K562 (cell line): ENCODE measurements around the gene SNAI1. TPM values are rescaled to one million over a fixed set of nuclear protein-coding genes. Genes with fewer than 3 reads are reported as not detected.
"Not testable (repeated sequence)": the region's sequence is repeated elsewhere in the genome, so short reads cannot be mapped to it uniquely, and the experiment has no call there.

ENCODE experiments used
- ATAC-seq: fragments of 200-7000 bp; cut with Tn5 transposase; 3 replicates; pipeline ENCODE4 v1.9.1; 2020; ENCODE audit warnings: moderate library complexity
- BruUV-seq: library from RNA; stranded (reverse); fragments of 400-500 nt; replicated peaks from 2 replicates; lab custom pipeline; 2021; lab: Mats Ljungman, UMichigan
- CTCF ChIA-PET: fragments of 300-600 bp; formaldehyde crosslinking; extraction: SDS; loops from one replicate; lab custom pipeline; 2021; ENCODE audit warnings: low intra/inter-chr PET ratio; lab: Yijun Ruan, JAX
- POLR2A ChIA-PET: fragments of 300-600, 350-650 bp; sonication (Branson Sonifier 250); formaldehyde crosslinking; extraction: SDS; loops from one replicate; lab custom pipeline; 2021; ENCODE audit warnings: antibody characterized with exemption, inconsistent platforms; lab: Yijun Ruan, JAX
- DNase-seq, 4 experiments: peaks; one replicate each; pipeline versions ENCODE4 v3.0.0 to v3.0.0-alpha.2; 2011 to 2018; ENCODE audit warnings: low spot score in 3 of 4, mixed read lengths in 3 of 4; ENCODE audit errors: extremely low read depth in 1 of 4
- FAIRE-seq: peaks from 2 replicates; lab custom pipeline; 2011; peaks lifted over from hg19 to GRCh38; lab: Jason Lieb, UNC
- H2AFZ ChIP-seq: 2 replicates; pipeline ENCODE4 v1.6.0; 2011; ENCODE audit warnings: low read depth, low read length, control low read depth, inconsistent platforms
- H3K27ac ChIP-seq: fragments of 200-600 bp; 3 replicates; pipeline ENCODE4 v1.8.0; 2011; ENCODE audit warnings: low read depth, mild to moderate bottlenecking, control low read depth, inconsistent platforms, low read length, moderate library complexity, mixed read lengths; ENCODE audit errors: extremely low read depth
- H3K27me3 ChIP-seq, 2 experiments: fragments of 300-600 bp in 1 of 2; 2 replicates in 1 of 2; 3 replicates in 1 of 2; pipeline versions ENCODE4 v1.6.0 to v1.8.0; 2011; ENCODE audit warnings: inconsistent platforms in 2 of 2, low read length in 2 of 2, mild to moderate bottlenecking in 1 of 2, mixed read lengths in 1 of 2, moderate library complexity in 1 of 2; ENCODE audit not compliant: control insufficient read depth in 2 of 2, insufficient read depth in 2 of 2
- H3K36me3 ChIP-seq: fragments of 300-600 bp; 3 replicates; pipeline ENCODE4 v1.8.0; 2011; ENCODE audit warnings: mild to moderate bottlenecking, low read length, inconsistent platforms; ENCODE audit not compliant: control insufficient read depth, insufficient read depth
- H3K4me1 ChIP-seq, 2 experiments: fragments of 200-600 bp in 1 of 2; replicated peaks in 1 of 2; 2 replicates in 1 of 2; 3 replicates in 1 of 2; pipeline versions ENCODE4 v1.5.1 to v1.8.0; 2011; ENCODE audit warnings: inconsistent platforms in 2 of 2, low read length in 2 of 2, mild to moderate bottlenecking in 1 of 2, mixed read lengths in 1 of 2, moderate library complexity in 1 of 2; ENCODE audit not compliant: control insufficient read depth in 2 of 2, insufficient read depth in 2 of 2
- H3K4me2 ChIP-seq: 2 replicates; pipeline ENCODE4 v1.6.1; 2011; ENCODE audit warnings: low read length, control low read depth, inconsistent platforms, mixed read lengths; ENCODE audit not compliant: insufficient read depth
- H3K4me3 ChIP-seq: fragments of 200-600 bp; sonication (generic), shearing (Covaris generic); 2 replicates; pipeline ENCODE4 v1.5.1; 2016; ENCODE audit warnings: control low read depth, inconsistent platforms
- H3K79me2 ChIP-seq: fragments of 200-600 bp; 3 replicates; pipeline ENCODE4 v1.8.0; 2011; ENCODE audit warnings: low read length, inconsistent platforms; ENCODE audit not compliant: control insufficient read depth, insufficient read depth
- H3K9ac ChIP-seq, 2 experiments: 2 replicates each; pipeline versions ENCODE4 v1.6.0 to v1.6.1; 2011; ENCODE audit warnings: low read depth in 2 of 2, low read length in 2 of 2, control low read depth in 1 of 2, inconsistent platforms in 1 of 2, mild to moderate bottlenecking in 1 of 2, mixed read lengths in 1 of 2; ENCODE audit not compliant: insufficient read depth in 1 of 2
- H3K9me1 ChIP-seq: one replicate; pipeline ENCODE4 v1.6.0; 2011; ENCODE audit warnings: inconsistent platforms, mild to moderate bottlenecking, low read length, moderate library complexity; ENCODE audit not compliant: control insufficient read depth, insufficient read depth
- H3K9me3 ChIP-seq: replicated peaks from 2 replicates; pipeline ENCODE4 v1.5.1; 2011; ENCODE audit warnings: low read depth, low read length, inconsistent platforms; ENCODE audit not compliant: control insufficient read depth, insufficient read depth
- H4K20me1 ChIP-seq: replicated peaks from 2 replicates; pipeline ENCODE4 v1.6.1; 2011; ENCODE audit warnings: low read length, inconsistent platforms, mixed read lengths; ENCODE audit not compliant: control insufficient read depth, insufficient read depth
- BCOR ChIP-seq: fragments of 450-650 bp; IDR thresholded peaks from 2 replicates; pipeline ENCODE4 v1.6.1; 2016
- CBFA2T3 ChIP-seq: fragments of 450-650 bp; IDR thresholded peaks from 2 replicates; pipeline ENCODE4 v1.6.1; 2017
- EGR1 ChIP-seq: fragments of 450-650 bp; conservative IDR thresholded peaks from 2 replicates; pipeline ENCODE4 v1.6.1; 2017; ENCODE audit warnings: mild to moderate bottlenecking
- KDM1A ChIP-seq, 2 experiments: fragments of 450-650 bp; IDR thresholded peaks; 2 replicates each; pipeline ENCODE4 v1.6.1; 2016; ENCODE audit warnings: mild to moderate bottlenecking in 2 of 2
- MCM7 ChIP-seq, 2 experiments: fragments of 450-650 bp; IDR thresholded peaks; 2 replicates each; pipeline ENCODE4 v1.6.1; 2016 to 2018
- PKNOX1 ChIP-seq: fragments of 450-650 bp; IDR thresholded peaks from 2 replicates; pipeline ENCODE4 v1.6.1; 2016
- RBM25 ChIP-seq: fragments of 200-400 bp; formaldehyde crosslinking; IDR thresholded peaks from 2 replicates; pipeline ENCODE4 v1.6.1; 2018; ENCODE audit warnings: low read length, low read depth, moderate library complexity; ENCODE audit not compliant: severe bottlenecking
- SPI1 ChIP-seq: IDR thresholded peaks from 2 replicates; pipeline ENCODE4 v1.6.1; 2011; ENCODE audit warnings: low read depth, low read length, control low read depth, borderline replicate concordance
- ZFP36 ChIP-seq: fragments of 150-350 bp; IDR thresholded peaks from 2 replicates; pipeline ENCODE4 v1.6.1; 2018; ENCODE audit warnings: low read length, low read depth; ENCODE audit not compliant: partially characterized antibody
- ZNF239 ChIP-seq: fragments of 250-450 bp; sonication (Bioruptor Pico); IDR thresholded peaks from 2 replicates; pipeline ENCODE4 v1.4.0; 2020; ENCODE audit warnings: mild to moderate bottlenecking
- WGBS: fragments of 100-300 bp; shearing (Covaris generic); methylation state at CpG from one replicate; pipeline ENCODE4 v1.1.6; 2016; ENCODE audit warnings: low coverage, mixed read lengths; ENCODE audit not compliant: insufficient coverage; ENCODE audit errors: missing lambda C conversion rate; 5-methylcytosine and 5-hydroxymethylcytosine counted together
- in situ Hi-C: fragments of 300-500 bp; cut with MboI; formaldehyde crosslinking; loops from 4 replicates; pipeline ENCODE4 v1.15.0; 2018; ENCODE audit warnings: inconsistent platforms, mixed read lengths
- intact Hi-C: fragments of 100-400 bp; cut with micrococcal nuclease; formaldehyde crosslinking; loops from 2 replicates; pipeline ENCODE4 v1.14.2; 2022
- polyA plus RNA-seq, 8 experiments: library from polyadenylated mRNA; depleted of rRNA in 4 of 8; stranded (reverse) in 5 of 8; unstranded in 3 of 8; fragments of >200 nt; fragmentation: Nextera tagmentation in 2 of 8; fragmentation: Illumina TruSeq in 1 of 8; extraction: Ambion mirVana in 2 of 8; extraction: Trizol in 1 of 8; gene quantifications; 2 replicates each; pipeline versions ENCODE4 v1.2.1 to v1.2.3, GENCODE V29; 2011 to 2014; ENCODE audit warnings: inconsistent platforms in 1 of 8, missing spikeins in 1 of 8
- total RNA-seq, 7 experiments: library from RNA; depleted of rRNA in 6 of 7; stranded (reverse); fragments of >200 nt in 6 of 7; fragmentation: Illumina TruSeq in 2 of 7; extraction: Trizol in 2 of 7; gene quantifications; 2 replicates each; pipeline versions ENCODE4 v1.2.1 to v1.2.3, GENCODE V29; 2011 to 2021; ENCODE audit warnings: low replicate concordance in 1 of 7

Gene SNAI1
- total and polyA plus RNA-seq, 9 of the 15 experiments (the other 6 are each of a cell fraction or from before 2014, with no cell fraction given), result 0.32 to 11.6 (median 2.0) TPM

- CTCF ChIA-PET, H3K36me3 ChIP-seq, H4K20me1 ChIP-seq, intact Hi-C loops, in situ Hi-C loops, H3K4me3 ChIP-seq, H3K9ac ChIP-seq, DNase-seq, H3K27me3 ChIP-seq, H2AFZ ChIP-seq, H3K27ac ChIP-seq, BruUV-seq, H3K4me2 ChIP-seq, H3K79me2 ChIP-seq, ATAC-seq, H3K4me1 ChIP-seq, H3K9me1 ChIP-seq, H3K9me3 ChIP-seq: not testable (repeated sequence)
- TF ChIP-seq ZFP36 (peak; percentile 59), BCOR (peak; percentile 66), KDM1A (IDR thresholded peaks at IDR 0.05) (peak; percentile 40 to 47; a peak in 1 of 4 replicates), RBM25 (peak; percentile 71), EGR1 (0 out of 2 replicates have a peak, but pooled peaks have one; percentile 4)
- 45% methylated on average over 14 of the region's 15 CpGs for WGBS
- FAIRE-seq, result peak; percentile 54
- POLR2A ChIA-PET, result interaction anchor here (7.0 kb wide), 1 partner anchor 12 kb away, joined by 78 read pairs; no protein-coding TSS in a partner anchor
Measured at GRCh38 chr20:49998478-49999188, 15.9 kb downstream of the SNAI1 start.

GRCh38 chr20:49999329-49999728 lies 16.5 kb downstream of the SNAI1 start:
- ATAC-seq (no peak), FAIRE-seq (no peak), DNase-seq (no peak)
- no peaks in the 10 kb centered on the region; a peak in 2 of 5 replicates for H3K4me1 ChIP-seq
- no peaks in the 10 kb centered on the region for H4K20me1 ChIP-seq
- no peak overlapping the region; the same call in 1 of the 2 replicates for H2AFZ ChIP-seq
- TF ChIP-seq CBFA2T3 (no peak), PKNOX1 (peak; percentile 34), SPI1 (0 out of 2 replicates have a peak, but pooled peaks have one; percentile 0), ZNF239 (CRISPR knock-in tag) (no peak), MCM7 (IDR thresholded peaks at IDR 0.05) (no peak)
- no peaks in the 10 kb centered on the region for H3K36me3 ChIP-seq
- in situ Hi-C loops, result no loop called here
- H3K9me3 ChIP-seq, result no peaks in the 10 kb centered on the region
- no peaks in the 10 kb centered on the region for H3K79me2 ChIP-seq
- no peaks in the 10 kb centered on the region for H3K27me3 ChIP-seq
- ChIA-PET CTCF (no interaction called here), POLR2A (interaction anchor here (7.0 kb wide), 1 partner anchor 12 kb away, joined by 78 read pairs; no protein-coding TSS in a partner anchor)
- H3K9me1 ChIP-seq, result no peaks in the 10 kb centered on the region
- WGBS, result 43% methylated on average over 6 of the region's 7 CpGs
- intact Hi-C loops, result no loop called here
- H3K4me2 ChIP-seq, result no peak overlapping the region
- peak overlapping the region in 1 of 2 experiments; percentile 53; a peak in 1 of 4 replicates for H3K9ac ChIP-seq
- no peak overlapping the region for H3K27ac ChIP-seq
- no peak overlapping the region for H3K4me3 ChIP-seq
- no TSS peak for BruUV-seq
